ENCODE results near the gene STAT5B.

The STAT5B gene

DNA sequence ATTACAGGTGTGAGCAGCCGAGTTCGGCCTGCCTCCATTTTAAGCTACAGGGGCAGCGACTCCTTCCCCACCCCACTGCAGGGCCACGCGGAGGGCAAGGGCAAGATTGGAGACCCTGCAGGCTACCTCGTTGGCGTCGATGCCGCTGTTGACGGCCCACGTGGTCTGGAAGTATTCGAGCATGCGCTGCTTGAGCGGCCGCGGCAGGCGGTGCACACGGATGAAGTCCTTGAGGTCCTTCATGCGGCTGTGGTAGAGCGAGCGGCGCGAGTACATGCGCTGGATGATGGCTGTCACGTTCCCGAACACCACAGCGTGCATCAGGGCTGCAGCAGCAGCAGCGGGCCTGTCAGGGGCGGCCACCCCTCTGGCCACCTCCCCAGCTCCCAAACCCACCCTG lies 106.8 kb downstream of the STAT5B start:
- no peak for DNase-seq

DNA sequence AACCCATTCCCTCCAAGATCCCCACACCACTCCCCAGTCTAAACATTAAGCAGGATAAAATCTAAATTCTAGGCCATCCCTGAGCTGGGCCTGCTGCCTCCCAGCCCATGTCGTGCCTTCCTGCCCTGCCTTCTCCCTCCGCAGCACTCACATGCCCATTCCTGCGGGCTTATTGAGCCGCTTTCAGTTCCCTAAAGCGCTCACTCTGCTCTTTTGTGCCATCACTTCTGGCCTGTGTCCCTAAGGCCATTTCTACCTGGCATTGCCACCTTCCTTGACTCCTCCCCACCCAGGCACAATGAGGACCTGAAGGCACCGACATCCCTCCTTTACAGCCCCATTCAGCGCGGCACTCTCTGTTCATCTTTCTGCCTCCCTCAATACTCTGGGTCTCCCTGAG lies 108.4 kb downstream of the STAT5B start:
- DNase-seq = no peak

DNA sequence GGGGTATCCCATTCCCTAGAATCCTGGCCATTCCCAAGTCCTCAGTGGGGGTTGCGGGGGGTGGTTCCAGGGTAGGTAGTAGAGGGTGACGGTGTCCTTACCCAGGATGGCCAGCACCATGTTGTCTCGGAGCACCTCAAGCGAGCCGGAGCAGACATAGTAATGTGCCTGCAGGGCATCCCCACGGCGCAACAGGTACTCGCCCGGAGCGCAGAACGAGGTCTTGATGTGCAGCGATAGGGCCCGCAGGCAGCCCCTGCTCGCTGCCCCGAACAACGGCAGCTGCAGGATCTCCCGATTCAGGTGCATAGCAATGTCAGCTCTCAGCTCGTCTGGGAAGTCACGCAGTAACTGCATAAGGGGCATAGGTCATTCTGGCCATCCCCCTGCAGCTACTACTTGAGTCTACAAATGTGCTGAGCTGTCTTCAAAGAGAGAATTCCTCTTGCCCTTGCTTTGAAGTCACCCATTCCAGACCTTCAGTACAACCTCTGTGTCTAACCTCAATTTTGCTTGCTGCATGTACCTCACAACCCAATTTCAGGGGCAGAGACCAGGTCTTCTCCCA lies 109.9 kb downstream of the STAT5B start:
- no peak for DNase-seq

DNA sequence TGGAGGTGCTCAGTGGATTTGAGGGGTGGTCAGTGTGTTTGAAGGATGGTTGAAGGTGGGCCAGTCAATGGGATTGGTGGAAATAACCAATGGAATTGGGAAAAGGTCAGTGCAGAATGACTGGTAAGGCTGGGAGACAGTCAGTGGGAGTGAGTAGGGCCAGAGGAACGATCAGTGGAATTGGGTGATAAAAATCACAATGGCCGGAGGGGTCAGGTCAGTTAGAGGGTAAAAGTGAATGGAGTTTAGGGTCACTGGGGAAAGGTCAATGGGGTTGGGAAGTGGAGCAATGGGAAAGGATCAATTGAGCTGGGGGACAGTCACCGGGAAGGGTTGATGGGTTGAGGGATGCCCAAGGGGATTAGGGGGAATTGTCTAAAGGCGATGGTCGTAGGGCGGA lies 110.4 kb downstream of the STAT5B start:
- no peak for DNase-seq

DNA sequence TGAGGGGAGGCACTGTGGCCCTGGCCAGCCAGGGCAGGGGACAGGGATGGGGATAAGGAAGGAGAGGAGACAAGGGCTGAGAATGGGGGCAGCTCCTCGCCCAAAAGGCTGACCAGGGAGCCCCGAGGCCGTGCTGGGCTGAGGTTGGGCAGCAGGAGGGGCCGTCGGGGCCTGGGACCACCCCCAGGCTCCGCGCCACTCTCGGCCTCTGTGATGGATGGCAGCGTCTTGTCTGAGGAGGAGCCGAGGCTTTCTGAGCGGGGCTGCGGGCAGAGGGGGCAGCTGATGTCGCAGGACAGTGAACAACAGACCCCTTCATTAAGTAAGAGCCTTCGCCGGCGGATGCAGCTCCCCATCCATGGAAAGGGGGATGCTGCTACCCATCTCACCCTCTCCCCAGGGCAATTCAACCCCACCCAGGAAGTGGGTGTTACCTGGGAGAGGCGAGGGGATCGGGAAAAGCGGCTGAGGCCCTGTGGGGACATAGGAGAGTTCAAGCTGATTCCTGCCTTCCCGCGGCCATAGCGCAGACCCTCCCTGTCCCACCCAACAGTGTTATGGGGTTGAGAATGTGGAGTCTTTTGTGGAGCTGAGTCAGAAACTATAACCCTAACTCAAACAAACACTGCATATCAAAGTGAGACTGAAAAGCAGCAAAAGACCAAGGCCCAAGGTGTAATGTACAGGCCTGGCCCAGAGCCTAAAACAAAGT lies 112.3 kb downstream of the STAT5B start:
- DNase-seq = no peak

DNA sequence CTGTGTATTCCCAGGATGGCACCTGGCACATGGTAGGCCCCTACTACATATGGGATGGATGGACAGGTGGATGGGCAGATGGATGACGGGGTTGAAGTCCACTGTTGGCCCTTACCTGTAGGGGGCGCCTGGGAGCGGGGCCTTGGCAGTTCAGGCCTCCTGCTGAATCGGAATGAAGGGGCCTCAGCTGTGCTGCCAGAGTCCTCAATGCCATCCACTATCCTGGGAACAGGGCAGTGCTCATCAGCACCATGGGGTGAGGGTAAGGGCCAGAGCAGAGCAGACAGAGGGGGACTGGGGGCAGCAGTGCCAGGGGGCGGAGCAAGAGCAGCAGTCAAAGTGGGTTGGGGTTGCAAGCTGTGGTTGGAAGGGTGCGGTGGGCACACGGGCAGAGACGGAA lies 113.1 kb downstream of the STAT5B start:
- peak; percentile 6 for DNase-seq

DNA sequence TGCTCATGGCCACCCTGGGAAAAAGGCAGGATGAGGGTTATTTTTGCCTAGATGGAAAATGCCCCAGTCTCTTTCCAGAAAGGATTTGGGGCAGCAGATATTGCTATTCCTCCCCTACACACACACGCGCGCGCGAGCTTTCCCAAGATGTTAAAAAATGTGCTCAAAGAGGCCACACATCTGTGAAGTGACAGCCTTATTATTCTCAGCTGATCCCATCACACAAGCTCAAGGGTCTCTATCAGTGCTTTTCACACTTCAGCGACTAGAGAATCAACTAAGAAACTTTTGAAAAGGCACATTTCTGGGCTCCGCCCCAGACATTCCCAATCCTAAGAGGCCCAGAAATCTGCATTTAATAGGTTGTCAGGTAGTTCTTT lies 115.7 kb downstream of the STAT5B start:
- no peak for DNase-seq

DNA sequence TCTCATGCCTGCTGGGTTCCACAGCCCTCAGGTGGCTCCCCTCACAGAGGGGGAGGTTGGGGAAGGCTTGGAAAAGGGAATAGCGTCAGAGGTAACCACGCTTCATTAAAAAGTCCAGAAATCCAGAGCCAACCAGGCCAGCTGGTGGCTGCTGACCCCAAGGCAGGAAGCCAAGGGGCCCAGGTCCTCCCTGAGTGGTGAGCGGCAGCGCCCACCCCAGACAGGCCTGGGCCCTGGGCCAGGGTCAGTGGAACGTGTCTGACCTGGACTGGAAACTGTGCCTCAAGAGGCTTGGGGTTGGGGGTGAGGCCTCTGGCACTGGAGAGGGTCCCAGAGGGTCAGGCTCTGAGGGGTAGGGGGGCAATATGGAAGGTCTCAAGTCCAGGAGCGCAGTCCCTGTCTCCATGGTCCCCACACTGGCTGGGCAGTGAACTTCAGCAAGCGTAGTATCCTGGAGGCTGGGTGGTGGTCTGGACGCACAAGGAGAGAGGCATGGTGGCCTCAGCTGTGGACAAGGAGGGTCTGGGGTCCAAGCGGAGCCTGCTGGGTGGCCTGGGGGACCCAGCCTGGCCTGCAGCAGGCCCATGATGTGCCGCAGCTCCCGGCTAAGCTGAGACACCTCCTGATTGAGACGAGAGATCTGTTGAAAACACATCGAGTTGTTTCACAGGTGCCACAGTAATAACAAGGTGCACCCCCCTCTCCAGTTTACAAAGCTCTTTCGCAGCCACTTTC lies 116.2 kb downstream of the STAT5B start:
- no peak for DNase-seq

DNA sequence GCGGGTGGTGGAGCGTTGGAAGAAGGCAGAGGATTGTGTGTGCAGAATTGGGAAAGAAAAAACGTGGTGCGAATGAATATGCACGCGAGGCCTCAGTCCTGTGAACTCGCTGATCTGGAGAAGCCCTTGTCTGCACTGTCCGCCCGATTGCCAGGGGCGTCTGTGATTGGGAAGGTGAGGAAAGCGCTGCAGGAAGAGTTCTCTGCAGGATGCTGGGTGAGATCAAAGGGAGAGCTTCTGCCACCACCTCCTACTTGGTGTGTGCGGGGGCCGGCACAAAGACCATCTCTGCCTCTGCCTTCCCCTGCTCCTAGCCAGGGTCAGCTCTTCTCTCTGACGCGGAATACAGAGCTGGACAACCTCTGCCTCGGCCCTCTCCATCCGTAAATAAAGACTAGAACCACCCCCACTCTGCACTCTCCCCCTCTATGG lies 120.6 kb downstream of the STAT5B start:
- DNase-seq = no peak

DNA sequence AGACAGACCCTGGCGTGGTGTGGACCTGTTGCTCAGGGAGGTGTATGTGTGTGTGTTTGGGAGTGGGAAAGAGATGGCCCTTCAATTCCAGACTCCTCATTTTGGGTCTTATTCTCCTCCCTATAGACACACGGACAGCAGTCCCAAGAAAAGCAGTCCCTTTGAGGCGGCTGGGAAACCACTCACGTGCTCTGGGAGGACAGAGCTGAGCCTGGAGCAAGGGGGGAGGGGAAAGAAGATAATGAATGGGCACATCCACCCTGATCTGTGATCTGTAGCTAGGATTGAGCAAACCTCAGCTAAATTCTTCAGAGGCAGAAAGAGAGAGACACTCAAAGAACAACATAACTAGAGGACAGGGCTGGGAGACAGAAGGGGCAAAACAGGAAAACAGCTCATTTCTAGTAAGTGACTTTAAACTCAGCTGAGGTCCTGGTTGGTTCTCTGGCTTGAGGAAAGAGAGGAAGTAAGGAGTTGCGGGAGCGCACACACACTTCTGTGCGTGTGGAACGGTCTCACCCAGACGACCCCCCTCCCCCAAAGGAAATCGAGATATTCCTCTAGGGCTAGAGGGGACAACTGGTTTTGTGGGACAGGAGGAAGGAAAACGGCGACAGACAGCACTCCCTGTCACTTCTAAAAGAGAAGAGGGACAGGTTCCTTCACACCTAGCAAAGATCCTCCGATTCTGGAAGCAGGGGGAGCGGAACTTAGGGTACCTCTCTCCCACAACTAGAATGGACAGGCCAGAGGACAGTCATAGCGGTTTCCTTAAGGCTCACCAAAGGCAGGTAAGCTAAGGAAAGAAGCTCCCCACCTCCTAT lies 122.1 kb downstream of the STAT5B start:
- no peak for DNase-seq

Measured in NK-92 treated with Interleukin-12 subunit alpha and Interleukin-12 subunit beta, amount 100 ng/mL, for 24 hours (cell line).